ENCODE measurements around the gene ZC3H4. TPM values are rescaled to one million over a fixed set of nuclear protein-coding genes. Genes with fewer than 3 reads are reported as not detected.

The ZC3H4 gene
- total RNA-seq, 1 donor from 2014 or later: 56.7 TPM

GRCh38 chr19:47109177-47109540 lies 4.4 kb downstream of the ZC3H4 start:
- H3K36me3 Mint-ChIP-seq (ENCODE audit: low read depth, unreplicated experiment): peaks cover 28% of the 10 kb centered on the region
- peak overlapping the region; percentile 76 for H3K27ac Mint-ChIP-seq (ENCODE audit: unreplicated experiment)
- H3K4me3 Mint-ChIP-seq (ENCODE audit: unreplicated experiment): peak overlapping the region; percentile 92
- no peak for DNase-seq (ENCODE audit: low spot score)
- peaks cover 48% of the 10 kb centered on the region for H3K4me1 Mint-ChIP-seq (ENCODE audit: unreplicated experiment)
- TF ChIP-seq CTCF (IDR thresholded peaks at IDR 0.05; ENCODE audit: unreplicated experiment): no peak
- no peaks in the 10 kb centered on the region for H3K9me3 Mint-ChIP-seq (ENCODE audit: unreplicated experiment)
- H3K27me3 Mint-ChIP-seq (ENCODE audit: unreplicated experiment): peaks cover 9% of the 10 kb centered on the region

- H3K9me3 Mint-ChIP-seq (ENCODE audit: unreplicated experiment): no peaks in the 10 kb centered on the region
- peaks cover 38% of the 10 kb centered on the region for H3K4me1 Mint-ChIP-seq (ENCODE audit: unreplicated experiment)
- H3K4me3 Mint-ChIP-seq (ENCODE audit: unreplicated experiment): no peak overlapping the region
- no peak for TF ChIP-seq CTCF (IDR thresholded peaks at IDR 0.05; ENCODE audit: unreplicated experiment)
- peaks cover 4% of the 10 kb centered on the region for H3K27me3 Mint-ChIP-seq (ENCODE audit: unreplicated experiment)
- H3K36me3 Mint-ChIP-seq (ENCODE audit: low read depth, unreplicated experiment): peaks cover 24% of the 10 kb centered on the region
- no peak for DNase-seq (ENCODE audit: low spot score)
- H3K27ac Mint-ChIP-seq (ENCODE audit: unreplicated experiment): peak overlapping the region; percentile 16
These were observed 5.4 kb downstream of the ZC3H4 start for GRCh38 chr19:47107953-47108746.

GRCh38 chr19:47107202-47107952 lies 6.2 kb downstream of the ZC3H4 start:
- Mint-ChIP-seq H3K36me3 (ENCODE audit: low read depth, unreplicated experiment) (peaks cover 22% of the 10 kb centered on the region), H3K27me3 (ENCODE audit: unreplicated experiment) (peaks cover 2% of the 10 kb centered on the region), H3K9me3 (ENCODE audit: unreplicated experiment) (no peaks in the 10 kb centered on the region), H3K27ac (ENCODE audit: unreplicated experiment) (peak overlapping the region; percentile 52), H3K4me1 (ENCODE audit: unreplicated experiment) (peaks cover 37% of the 10 kb centered on the region), H3K4me3 (ENCODE audit: unreplicated experiment) (no peak overlapping the region)
- no peak for DNase-seq (ENCODE audit: low spot score)
- no peak for TF ChIP-seq CTCF (IDR thresholded peaks at IDR 0.05; ENCODE audit: unreplicated experiment)

GRCh38 chr19:47106821-47107201 lies 6.8 kb downstream of the ZC3H4 start:
- H3K9me3 Mint-ChIP-seq (ENCODE audit: unreplicated experiment): no peaks in the 10 kb centered on the region
- no peak overlapping the region for H3K4me3 Mint-ChIP-seq (ENCODE audit: unreplicated experiment)
- peaks cover 37% of the 10 kb centered on the region for H3K4me1 Mint-ChIP-seq (ENCODE audit: unreplicated experiment)
- H3K36me3 Mint-ChIP-seq (ENCODE audit: low read depth, unreplicated experiment): peaks cover 22% of the 10 kb centered on the region
- peaks cover 2% of the 10 kb centered on the region for H3K27me3 Mint-ChIP-seq (ENCODE audit: unreplicated experiment)
- H3K27ac Mint-ChIP-seq (ENCODE audit: unreplicated experiment): no peak overlapping the region
- no peak for TF ChIP-seq CTCF (IDR thresholded peaks at IDR 0.05; ENCODE audit: unreplicated experiment)
- no peak for DNase-seq (ENCODE audit: low spot score)

- DNase-seq (ENCODE audit: low spot score): no peak
- no peak for TF ChIP-seq CTCF (IDR thresholded peaks at IDR 0.05; ENCODE audit: unreplicated experiment)
- no peaks in the 10 kb centered on the region for H3K9me3 Mint-ChIP-seq (ENCODE audit: unreplicated experiment)
- H3K4me1 Mint-ChIP-seq (ENCODE audit: unreplicated experiment): peaks cover 34% of the 10 kb centered on the region
- no peak overlapping the region for H3K27ac Mint-ChIP-seq (ENCODE audit: unreplicated experiment)
- H3K36me3 Mint-ChIP-seq (ENCODE audit: low read depth, unreplicated experiment): peaks cover 13% of the 10 kb centered on the region
- no peaks in the 10 kb centered on the region for H3K27me3 Mint-ChIP-seq (ENCODE audit: unreplicated experiment)
- H3K4me3 Mint-ChIP-seq (ENCODE audit: unreplicated experiment): peak overlapping the region; percentile 17
These were observed 7.7 kb downstream of the ZC3H4 start for GRCh38 chr19:47105874-47106273.
